ENCODE measurements around the gene GBP1. TPM values are rescaled to one million over a fixed set of nuclear protein-coding genes. Genes with fewer than 3 reads are reported as not detected.
"Not testable (repeated sequence)": the region's sequence is repeated elsewhere in the genome, so short reads cannot be mapped to it uniquely, and the experiment has no call there.

The GBP1 gene
- polyA plus RNA-seq (ENCODE audit: insufficient read length), result 4.1 TPM

GRCh38 chr1:89065079-89065868, at the start of gene GBP1:
TSS of gene GBP1 (minus strand) at chr1:89065208. CDS start at chr1:89063234, 1,974 bp downstream.
- DNase-seq (ENCODE audit: low read depth), result peak; percentile 70

GRCh38 chr1:89114662-89115061, 49.7 kb upstream of the GBP1 start:
- no peak for DNase-seq (ENCODE audit: low read depth)

- DNase-seq (ENCODE audit: low read depth), result no peak
These were observed 48.0 kb upstream of the GBP1 start for GRCh38 chr1:89112871-89113613.

- DNase-seq (ENCODE audit: low read depth), result no peak
These were observed 39.7 kb upstream of the GBP1 start for GRCh38 chr1:89104687-89105086.

GRCh38 chr1:89104147-89104546, 39.1 kb upstream of the GBP1 start:
- no peak for DNase-seq (ENCODE audit: low read depth)

- no peak for DNase-seq (ENCODE audit: low read depth)
These were observed 37.0 kb upstream of the GBP1 start for GRCh38 chr1:89102021-89102420.

- DNase-seq (ENCODE audit: low read depth), result no peak
These were observed 35.4 kb upstream of the GBP1 start for GRCh38 chr1:89100412-89100811.

GRCh38 chr1:89098857-89099256, 33.8 kb upstream of the GBP1 start:
- no peak for DNase-seq (ENCODE audit: low read depth)

GRCh38 chr1:89095737-89096136, 30.7 kb upstream of the GBP1 start:
- DNase-seq (ENCODE audit: low read depth), result no peak

- DNase-seq (ENCODE audit: low read depth), result no peak
These were observed 25.0 kb upstream of the GBP1 start for GRCh38 chr1:89089962-89090361.

GRCh38 chr1:89088572-89088971, 23.6 kb upstream of the GBP1 start:
- DNase-seq (ENCODE audit: low read depth), result no peak

GRCh38 chr1:89087241-89087640, 22.2 kb upstream of the GBP1 start:
- no peak for DNase-seq (ENCODE audit: low read depth)

- DNase-seq (ENCODE audit: low read depth), result no peak
These were observed 20.8 kb upstream of the GBP1 start for GRCh38 chr1:89085781-89086180.

- no peak for DNase-seq (ENCODE audit: low read depth)
These were observed 16.0 kb upstream of the GBP1 start for GRCh38 chr1:89081005-89081404.

- not testable (repeated sequence) for DNase-seq (ENCODE audit: low read depth)
These were observed 15.1 kb upstream of the GBP1 start for GRCh38 chr1:89080068-89080467.

- not testable (repeated sequence) for DNase-seq (ENCODE audit: low read depth)
These were observed 7.6 kb upstream of the GBP1 start for GRCh38 chr1:89072466-89073065.

- no peak for DNase-seq (ENCODE audit: low read depth)
These were observed 5.5 kb upstream of the GBP1 start for GRCh38 chr1:89070509-89070908.

GRCh38 chr1:89069951-89070350, 4.9 kb upstream of the GBP1 start:
- no peak for DNase-seq (ENCODE audit: low read depth)

GRCh38 chr1:89068291-89068690, 3.3 kb upstream of the GBP1 start:
- DNase-seq (ENCODE audit: low read depth), result no peak

GRCh38 chr1:89064632-89065031, 376 bp downstream of the GBP1 start:
- no peak for DNase-seq (ENCODE audit: low read depth)

GRCh38 chr1:89063094-89063493, 1.9 kb downstream of the GBP1 start:
- no peak for DNase-seq (ENCODE audit: low read depth)

- no peak for DNase-seq (ENCODE audit: low read depth)
These were observed 4.9 kb downstream of the GBP1 start for GRCh38 chr1:89060091-89060490.

GRCh38 chr1:89051955-89052312, 13.1 kb downstream of the GBP1 start:
- DNase-seq (ENCODE audit: low read depth), result no peak
